MV-4-11 (cell line): Measurements from ENCODE around the gene SAMD14.
A peak's percentile ranks its signal among the peaks of the same experiment; 100 is the strongest.

ENCODE experiments used
- DNase-seq: peaks from one replicate; lab custom pipeline; 2025; lab: John Stamatoyannopoulos, UW

SAMD14 gene

GRCh38 chr17:50165066-50165465 lies 35.1 kb upstream of the SAMD14 start:
- no peak for DNase-seq

GRCh38 chr17:50164697-50164988 lies 34.7 kb upstream of the SAMD14 start:
- no peak for DNase-seq

- peak; percentile 16 for DNase-seq
Observed at GRCh38 chr17:50163843-50164696, 34.1 kb upstream of the SAMD14 start.

GRCh38 chr17:50162466-50163254 lies 32.7 kb upstream of the SAMD14 start:
- no peak for DNase-seq

GRCh38 chr17:50161911-50162288 lies 31.9 kb upstream of the SAMD14 start:
- no peak for DNase-seq

GRCh38 chr17:50161023-50161910 lies 31.3 kb upstream of the SAMD14 start:
- peak; percentile 74 for DNase-seq

- DNase-seq: no peak
Observed at GRCh38 chr17:50157891-50158290, 27.9 kb upstream of the SAMD14 start.

GRCh38 chr17:50155115-50155819 lies 25.3 kb upstream of the SAMD14 start:
- peak; percentile 81 for DNase-seq

- DNase-seq: no peak
Observed at GRCh38 chr17:50154604-50155003, 24.6 kb upstream of the SAMD14 start.

- DNase-seq: no peak
Observed at GRCh38 chr17:50153650-50154575, 24.0 kb upstream of the SAMD14 start.

GRCh38 chr17:50152736-50153135 lies 22.8 kb upstream of the SAMD14 start:
- DNase-seq: no peak

- peak; percentile 85 for DNase-seq
Observed at GRCh38 chr17:50151937-50152547, 22.1 kb upstream of the SAMD14 start.

GRCh38 chr17:50151041-50151936 lies 21.3 kb upstream of the SAMD14 start:
- peak; percentile 87 for DNase-seq

- no peak for DNase-seq
Observed at GRCh38 chr17:50150354-50151040, 20.5 kb upstream of the SAMD14 start, which contains the start of gene PPP1R9B. TSS of gene PPP1R9B (minus strand) at chr17:50150677. CDS start at chr17:50150513, 164 bp downstream.

GRCh38 chr17:50149417-50150353 lies 19.7 kb upstream of the SAMD14 start:
- DNase-seq: peak; percentile 5

- DNase-seq: no peak
Observed at GRCh38 chr17:50149091-50149416, 19.1 kb upstream of the SAMD14 start.
